IMR-90 (cell line): ENCODE data around the gene CD164L2. TPM values are rescaled to one million over a fixed set of nuclear protein-coding genes. Genes with fewer than 3 reads are reported as not detected.

Experiments
- ATAC-seq: fragments of 200-7000 bp; cut with Tn5 transposase; 2 replicates; pipeline ENCODE4 v1.9.1; 2020; ENCODE audit warnings: low read depth, mild to moderate bottlenecking, moderate library complexity
- BruUV-seq: library from RNA; stranded (reverse); fragments of 400-500 nt; replicated peaks from 2 replicates; lab custom pipeline; 2021; lab: Mats Ljungman, UMichigan
- CTCF ChIA-PET: fragments of 300-600 bp; formaldehyde crosslinking; extraction: SDS; loops from one replicate; lab custom pipeline; 2021; ENCODE audit warnings: antibody characterized with exemption; lab: Yijun Ruan, JAX
- POLR2A ChIA-PET: fragments of 300-600 bp; sonication (Branson Sonifier 250); formaldehyde crosslinking; loops from one replicate; lab custom pipeline; 2022; ENCODE audit warnings: antibody characterized with exemption; ENCODE audit not compliant: unreplicated experiment; lab: Charles Lee
- DNase-seq: peaks from one replicate; pipeline ENCODE4 v3.0.0; 2013
- H2AFZ ChIP-seq: replicated peaks from 2 replicates; pipeline ENCODE3; 2013; ENCODE audit warnings: low read length, mild to moderate bottlenecking; ENCODE audit not compliant: poor library complexity
- H2AK5ac ChIP-seq: 2 replicates; pipeline ENCODE4 v1.6.1; 2013; ENCODE audit warnings: low read depth, low read length, inconsistent platforms
- H2AK9ac ChIP-seq: replicated peaks from 2 replicates; pipeline ENCODE3; 2013; ENCODE audit warnings: mild to moderate bottlenecking, low read depth, low read length, moderate library complexity; ENCODE audit not compliant: poor library complexity
- H2BK120ac ChIP-seq: 2 replicates; pipeline ENCODE4 v1.6.1; 2013; ENCODE audit warnings: low read depth, low read length, inconsistent platforms
- H2BK15ac ChIP-seq: 3 replicates; pipeline ENCODE4 v1.6.1; 2013; ENCODE audit warnings: low read depth, low read length, inconsistent platforms
- H2BK20ac ChIP-seq: 2 replicates; pipeline ENCODE4 v1.6.1; 2013; ENCODE audit warnings: low read depth, mild to moderate bottlenecking, inconsistent platforms, low read length, moderate library complexity
- H2BK5ac ChIP-seq: 2 replicates; pipeline ENCODE4 v1.6.1; 2013; ENCODE audit warnings: mild to moderate bottlenecking, low read depth, low read length, inconsistent platforms; ENCODE audit not compliant: poor library complexity, severe bottlenecking
- H3K14ac ChIP-seq: replicated peaks from 2 replicates; pipeline ENCODE4 v1.6.1; 2013; ENCODE audit warnings: low read depth, low read length, inconsistent platforms
- H3K18ac ChIP-seq: 2 replicates; pipeline ENCODE4 v1.6.1; 2013; ENCODE audit warnings: low read depth, low read length, control low read depth
- H3K23ac ChIP-seq: 2 replicates; pipeline ENCODE4 v1.6.1; 2013; ENCODE audit warnings: low read depth, low read length, inconsistent platforms
- H3K27ac ChIP-seq: 2 replicates; pipeline ENCODE4 v1.5.1; 2013; ENCODE audit warnings: mild to moderate bottlenecking, control low read depth, low read length; ENCODE audit not compliant: insufficient read depth
- H3K27me3 ChIP-seq: 2 replicates; pipeline ENCODE4 v1.6.1; 2013; ENCODE audit warnings: low read length; ENCODE audit not compliant: control insufficient read depth, insufficient read depth
- H3K36me3 ChIP-seq: 2 replicates; pipeline ENCODE4 v1.6.1; 2013; ENCODE audit warnings: low read length, mixed read lengths; ENCODE audit not compliant: control insufficient read depth, insufficient read depth
- H3K4ac ChIP-seq: 2 replicates; pipeline ENCODE4 v1.6.1; 2013; ENCODE audit warnings: low read depth, low read length, inconsistent platforms
- H3K4me1 ChIP-seq: 2 replicates; pipeline ENCODE4 v1.6.1; 2013; ENCODE audit warnings: low read length, mixed read lengths; ENCODE audit not compliant: control insufficient read depth, insufficient read depth
- H3K4me2 ChIP-seq: 2 replicates; pipeline ENCODE4 v1.6.1; 2013; ENCODE audit warnings: low read depth, mild to moderate bottlenecking, control low read depth, low read length, moderate library complexity
- H3K4me3 ChIP-seq: 2 replicates; pipeline ENCODE4 v1.5.1; 2013; ENCODE audit warnings: low read depth, mild to moderate bottlenecking, control low read depth, low read length, moderate library complexity; ENCODE audit not compliant: insufficient read depth
- H3K56ac ChIP-seq: 2 replicates; pipeline ENCODE4 v1.6.1; 2013; ENCODE audit warnings: low read length, inconsistent platforms; ENCODE audit not compliant: insufficient read depth; ENCODE audit errors: extremely low read depth
- H3K79me1 ChIP-seq, 2 experiments: 2 replicates each; pipeline ENCODE4 v1.6.1; 2013; ENCODE audit warnings: low read length in 2 of 2, inconsistent platforms in 1 of 2, low read depth in 1 of 2
- H3K9ac ChIP-seq: 2 replicates; pipeline ENCODE4 v1.6.1; 2013; ENCODE audit warnings: low read depth, low read length, control low read depth
- H3K9me1 ChIP-seq: 2 replicates; pipeline ENCODE4 v1.6.1; 2013; ENCODE audit warnings: low read length, inconsistent platforms; ENCODE audit not compliant: insufficient read depth
- H3K9me3 ChIP-seq: 2 replicates; pipeline ENCODE4 v1.6.1; 2013; ENCODE audit warnings: low read length; ENCODE audit not compliant: control insufficient read depth, insufficient read depth
- H4K20me1 ChIP-seq: 2 replicates; pipeline ENCODE4 v1.6.1; 2013; ENCODE audit warnings: low read length, inconsistent platforms; ENCODE audit not compliant: insufficient read depth
- H4K5ac ChIP-seq: 2 replicates; pipeline ENCODE4 v1.6.1; 2013; ENCODE audit warnings: mild to moderate bottlenecking, low read depth, low read length, control low read depth
- H4K8ac ChIP-seq, 2 experiments: 2 replicates each; pipeline ENCODE4 v1.6.1; 2013; ENCODE audit warnings: low read depth in 2 of 2, low read length in 2 of 2, control low read depth in 1 of 2, inconsistent platforms in 1 of 2
- H4K91ac ChIP-seq: 2 replicates; pipeline ENCODE4 v1.6.1; 2013; ENCODE audit warnings: low read depth, low read length, inconsistent platforms; ENCODE audit not compliant: insufficient read depth
- BHLHE40 ChIP-seq: fragments of 150-350 bp; IDR thresholded peaks from 2 replicates; pipeline ENCODE4 v1.6.1; 2016; ENCODE audit warnings: mild to moderate bottlenecking, low read depth, low read length
- CEBPB ChIP-seq: IDR thresholded peaks from 2 replicates; pipeline ENCODE4 v1.6.1; 2012; ENCODE audit warnings: low read depth, low read length, improper control_type of control experiment
- ELK1 ChIP-seq: fragments of 150-350 bp; IDR thresholded peaks from 2 replicates; pipeline ENCODE4 v1.6.1; 2016; ENCODE audit warnings: low read depth, mild to moderate bottlenecking, low read length, moderate library complexity, borderline replicate concordance
- FOS ChIP-seq: fragments of 150-350 bp; IDR thresholded peaks from 2 replicates; pipeline ENCODE4 v1.6.1; 2016; ENCODE audit warnings: low read depth, low read length
- MAFK ChIP-seq: IDR thresholded peaks from 2 replicates; pipeline ENCODE4 v1.6.1; 2012; ENCODE audit warnings: low read depth, low read length, improper control_type of control experiment
- MXI1 ChIP-seq: IDR thresholded peaks from 2 replicates; pipeline ENCODE4 v1.6.1; 2012; ENCODE audit warnings: low read depth, mild to moderate bottlenecking, low read length, moderate library complexity, borderline replicate concordance
- NFE2L2 ChIP-seq: fragments of 150-350 bp; IDR thresholded peaks from 2 replicates; pipeline ENCODE4 v1.6.1; 2016; ENCODE audit warnings: low read depth, mild to moderate bottlenecking, low read length
- RFX5 ChIP-seq: IDR thresholded peaks from 2 replicates; pipeline ENCODE4 v1.8.0; 2012; ENCODE audit warnings: low read depth, mild to moderate bottlenecking, low read length, moderate library complexity
- SMC3 ChIP-seq: fragments of 150-350 bp; IDR thresholded peaks from 2 replicates; pipeline ENCODE4 v1.6.1; 2016; ENCODE audit warnings: low read depth, mild to moderate bottlenecking, antibody characterized with exemption, low read length, moderate library complexity
- WGBS, 2 experiments: methylation state at CpG; one replicate each; pipeline versions ENCODE4 v1.1.5 to v1.1.7; 2013; ENCODE audit warnings: missing lambda C conversion rate in 2 of 2; ENCODE audit not compliant: insufficient read length in 1 of 2; ENCODE audit errors: extremely low coverage in 2 of 2; 5-methylcytosine and 5-hydroxymethylcytosine counted together
- dilution Hi-C: fragments of 300-500 bp; cut with HindIII; formaldehyde crosslinking; loops from one replicate; pipeline ENCODE4 v1.14.3; 2018; ENCODE audit warnings: low sequenced_read_pairs; ENCODE audit not compliant: unreplicated experiment
- in situ Hi-C: fragments of 300-500 bp; cut with MboI; formaldehyde crosslinking; loops from 3 replicates; pipeline ENCODE4 v1.14.3; 2019; ENCODE audit warnings: low sequenced_read_pairs, inconsistent platforms, mixed read lengths
- intact Hi-C: fragments of 100-400 bp; cut with micrococcal nuclease; formaldehyde crosslinking; loops from 2 replicates; pipeline ENCODE4 v1.10.0; 2022
- polyA plus RNA-seq, 3 experiments: library from polyadenylated mRNA; depleted of rRNA; stranded (reverse); fragments of >200 nt; gene quantifications; 2 replicates each; pipeline ENCODE4 v1.2.3, GENCODE V29; 2012; ENCODE audit warnings: low replicate concordance in 1 of 3
- total RNA-seq: library from RNA; depleted of rRNA; stranded (reverse); fragments of >200 nt; gene quantifications from 2 replicates; pipeline ENCODE4 v1.2.3, GENCODE V29; 2012

CD164L2 gene
- total and polyA plus RNA-seq, 2 of the 4 experiments (the other 2 are of a cell fraction): not detected

- Histone ChIP-seq H3K18ac (no peak overlapping the region; the same call in 1 of the 2 replicates), H4K91ac (peak overlapping the region; percentile 56), H3K23ac (peak overlapping the region; percentile 75; the same call in 1 of the 2 replicates), H2AK9ac (peak overlapping the region; percentile 93), H3K27me3 (peaks cover 3% of the 10 kb centered on the region; the same call in 1 of the 2 replicates), H3K4me2 (peak overlapping the region; percentile 47), H3K79me1 (peaks cover 0 to 28% of the 10 kb centered on the region in 2 experiments; a peak in 3 of 4 replicates), H3K56ac (peak overlapping the region; percentile 42; the same call in 1 of the 2 replicates), H3K9me1 (peaks cover 20% of the 10 kb centered on the region), H3K9me3 (no peaks in the 10 kb centered on the region), H2BK15ac (peak overlapping the region; percentile 65; the same call in 1 of the 3 replicates), H3K14ac (peak overlapping the region; percentile 82), H3K9ac (peak overlapping the region; percentile 6; the same call in 1 of the 2 replicates), H4K8ac (peak overlapping the region; percentile 60 to 83; a peak in 2 of 4 replicates), H3K4me1 (peaks cover 15% of the 10 kb centered on the region), H4K20me1 (no peaks in the 10 kb centered on the region), H2BK20ac (peak overlapping the region; percentile 54; the same call in 1 of the 2 replicates), H3K4me3 (peak overlapping the region; percentile 27; the same call in 1 of the 2 replicates), H2BK120ac (peak overlapping the region; percentile 48; the same call in 1 of the 2 replicates), H2BK5ac (peak overlapping the region; percentile 4), H2AFZ (peak overlapping the region; percentile 98), H2AK5ac (peak overlapping the region; percentile 63), H3K27ac (peak overlapping the region; percentile 2; the same call in 1 of the 2 replicates), H4K5ac (peak overlapping the region; percentile 32), H3K4ac (peak overlapping the region; percentile 69), H3K36me3 (no peaks in the 10 kb centered on the region; the same call in 1 of the 2 replicates)
- ChIA-PET CTCF (interaction anchor here (0.6 to 3.6 kb wide), 5 partner anchors 25 to 278 kb away, joined by 3 to 16 read pairs (median 4); partner anchors contain the start of gene MAP3K6), POLR2A (interaction anchor here (1.2 to 1.4 kb wide), 2 partner anchors 26 to 92 kb away, joined by 3 to 7 read pairs; no protein-coding TSS in a partner anchor)
- DNase-seq (peak; percentile 57), ATAC-seq (no peak)
- intact Hi-C loops: loop anchor here (1.0 to 10.0 kb wide), 4 partner anchors 197 to 289 kb away; no protein-coding TSS in a partner anchor
- dilution Hi-C loops: no loop called here
- BruUV-seq: no TSS peak
- 20% methylated on average over 7 of the region's 13 CpGs; no CpG with 5 or more reads in 1 of the 2 experiments for WGBS, 2 experiments
- in situ Hi-C loops: loop anchor here (5.0 to 10.0 kb wide), 2 partner anchors 89 to 287 kb away; no protein-coding TSS in a partner anchor
- TF ChIP-seq RFX5: no peak
- TF ChIP-seq MXI1: no peak
- no peak for TF ChIP-seq CEBPB
- TF ChIP-seq FOS: no peak
- no peak for TF ChIP-seq SMC3
- no peak for TF ChIP-seq NFE2L2
- TF ChIP-seq MAFK: no peak
- TF ChIP-seq ELK1: no peak
- 0 out of 2 replicates have a peak, but pooled peaks have one; percentile 18 for TF ChIP-seq BHLHE40
Observed at GRCh38 chr1:27391511-27392095, 8.5 kb upstream of the CD164L2 start.
